NT2/D1 (cell line): Measurements from ENCODE around the gene SCAMP4.

Experiments used
- YY1 ChIP-seq: IDR thresholded peaks from 2 replicates; pipeline ENCODE4 v1.6.1; 2011; ENCODE audit not compliant: insufficient read length, insufficient read depth
- ZNF274 ChIP-seq: IDR thresholded peaks from 2 replicates; pipeline ENCODE4 v1.6.1; 2011; ENCODE audit warnings: mild to moderate bottlenecking, low read depth, low read length

DNA sequence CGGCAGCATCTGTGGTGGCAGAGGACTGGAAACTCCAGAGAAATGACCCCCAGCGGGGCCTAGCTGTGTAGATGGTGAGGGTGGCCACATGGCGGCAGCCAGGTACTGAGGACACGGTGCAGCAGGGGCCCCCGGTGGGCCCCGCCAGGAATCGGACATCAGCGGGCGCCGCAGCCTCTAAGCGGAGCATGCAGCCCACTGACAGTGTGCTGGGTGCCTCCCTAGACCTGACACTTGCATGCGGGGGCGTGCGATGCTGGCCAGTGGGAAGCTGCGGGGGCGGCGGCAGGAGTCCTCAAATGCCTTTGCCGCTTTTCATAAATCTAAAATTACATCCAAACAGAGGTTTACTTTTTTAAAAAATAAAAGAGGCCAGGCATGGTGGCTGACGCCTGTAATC is 16.1 kb downstream of the SCAMP4 start:
- TF ChIP-seq YY1 (no peak), ZNF274 (no peak)
